ENCODE measurements around the gene ZC3H10. TPM values are rescaled to one million over a fixed set of nuclear protein-coding genes. Genes with fewer than 3 reads are reported as not detected.

The ZC3H10 gene
- total and polyA plus RNA-seq, 2 of the 13 experiments (the other 11 are each of a cell fraction or from before 2014, with no cell fraction given), result 0.70 to 2.3 TPM

DNA sequence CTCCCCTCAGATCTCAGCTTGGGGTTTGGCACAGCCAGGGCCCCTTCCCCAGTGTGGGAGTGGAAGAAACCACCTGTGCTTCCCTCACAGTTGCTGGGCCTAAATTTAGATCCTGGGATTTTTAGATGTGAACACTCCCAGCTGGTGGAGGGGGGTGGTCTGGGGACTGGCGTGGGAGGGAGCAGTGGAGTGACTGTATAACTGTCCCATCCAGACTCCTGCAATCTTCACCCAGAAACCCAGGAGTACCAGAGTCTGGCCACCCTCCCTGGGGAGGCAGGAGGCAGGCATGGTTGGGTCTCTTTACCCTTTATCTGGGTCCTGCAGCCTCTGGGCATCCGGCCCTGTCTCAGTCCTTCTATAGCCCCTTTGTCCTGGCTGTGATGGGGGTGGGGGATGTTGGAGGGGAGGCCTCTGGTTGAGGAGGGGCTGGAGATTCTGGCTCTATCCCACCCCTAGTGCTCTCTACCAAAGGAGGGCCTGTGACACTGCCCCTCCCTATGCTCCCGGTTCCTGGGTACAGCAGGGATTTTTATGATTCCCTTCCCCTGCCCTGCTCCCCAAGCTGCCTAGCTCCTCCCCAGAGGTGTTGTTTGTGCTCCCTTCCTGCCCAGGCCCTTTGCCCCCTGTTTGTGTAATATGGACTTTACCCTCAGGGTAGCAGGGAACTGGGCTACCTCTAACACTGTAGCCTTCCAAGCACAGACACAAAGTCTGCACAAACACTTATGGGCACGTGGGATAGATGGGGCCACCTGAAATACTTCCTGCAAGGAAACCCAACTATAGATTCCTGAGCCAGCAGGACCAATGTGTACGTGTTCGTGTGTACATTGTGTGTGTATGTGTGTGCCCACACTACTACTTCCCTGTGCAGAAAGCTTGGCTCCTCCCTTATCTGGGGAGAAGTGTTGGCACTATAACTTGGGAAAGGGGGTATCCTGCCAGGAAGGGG, 36.4 kb upstream of the ZC3H10 start (continued):
- TF ChIP-seq BRF2 (CRISPR knock-in tag; IDR thresholded peaks at IDR 0.05) (no peak; the same call in 1 of the 2 replicates), PHF21A (CRISPR knock-in tag; IDR thresholded peaks at IDR 0.05) (peak; percentile 100), PTBP1 (IDR thresholded peaks at IDR 0.05; ENCODE audit: low read depth, low read length, poor library complexity, severe bottlenecking) (no peak), ATAD3A (CRISPR knock-in tag; IDR thresholded peaks at IDR 0.05) (no peak), PPARG (CRISPR knock-in tag; conservative IDR thresholded peaks at IDR 0.05) (peak; percentile 95), ZNF234 (CRISPR knock-in tag; conservative IDR thresholded peaks at IDR 0.05) (no peak), CEBPG (CRISPR knock-in tag; IDR thresholded peaks at IDR 0.05) (peak; percentile 93), SCMH1 (CRISPR knock-in tag; IDR thresholded peaks at IDR 0.05; ENCODE audit: borderline replicate concordance) (no peak), GATAD1 (CRISPR knock-in tag; IDR thresholded peaks at IDR 0.05) (peak; percentile 80), ZBTB8A (CRISPR knock-in tag; IDR thresholded peaks at IDR 0.05; ENCODE audit: borderline replicate concordance, low read depth) (no peak; the same call in 1 of the 2 replicates), AKAP8 (CRISPR knock-in tag; IDR thresholded peaks at IDR 0.05) (peak; percentile 90), CREM (IDR thresholded peaks at IDR 0.05) (peak; percentile 93), CREM (CRISPR knock-in tag; IDR thresholded peaks at IDR 0.05) (no peak), ZNF10 (CRISPR knock-in tag; IDR thresholded peaks at IDR 0.05; ENCODE audit: borderline replicate concordance, low read depth) (no peak), SALL2 (CRISPR knock-in tag; IDR thresholded peaks at IDR 0.05) (no peak; the same call in 1 of the 2 replicates), PREB (CRISPR knock-in tag; IDR thresholded peaks at IDR 0.05) (no peak), RBM39 (IDR thresholded peaks at IDR 0.05; ENCODE audit: low read depth, low read length, poor library complexity, severe bottlenecking) (peak; percentile 40), TFE3 (CRISPR knock-in tag; IDR thresholded peaks at IDR 0.05) (peak; percentile 94), MXD4 (CRISPR knock-in tag; IDR thresholded peaks at IDR 0.05) (peak; percentile 95), ATF5 (CRISPR knock-in tag; IDR thresholded peaks at IDR 0.05; ENCODE audit: low read depth) (0 out of 2 replicates have a peak, but pooled peaks have one; percentile 87), MAFG (CRISPR knock-in tag; IDR thresholded peaks at IDR 0.05) (no peak)
- TF ChIP-seq, protein P1, sequence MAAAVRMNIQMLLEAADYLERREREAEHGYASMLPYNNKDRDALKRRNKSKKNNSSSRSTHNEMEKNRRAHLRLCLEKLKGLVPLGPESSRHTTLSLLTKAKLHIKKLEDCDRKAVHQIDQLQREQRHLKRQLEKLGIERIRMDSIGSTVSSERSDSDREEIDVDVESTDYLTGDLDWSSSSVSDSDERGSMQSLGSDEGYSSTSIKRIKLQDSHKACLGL (CRISPR knock-in tag; IDR thresholded peaks at IDR 0.05), result no peak
- TF ChIP-seq, protein P2, sequence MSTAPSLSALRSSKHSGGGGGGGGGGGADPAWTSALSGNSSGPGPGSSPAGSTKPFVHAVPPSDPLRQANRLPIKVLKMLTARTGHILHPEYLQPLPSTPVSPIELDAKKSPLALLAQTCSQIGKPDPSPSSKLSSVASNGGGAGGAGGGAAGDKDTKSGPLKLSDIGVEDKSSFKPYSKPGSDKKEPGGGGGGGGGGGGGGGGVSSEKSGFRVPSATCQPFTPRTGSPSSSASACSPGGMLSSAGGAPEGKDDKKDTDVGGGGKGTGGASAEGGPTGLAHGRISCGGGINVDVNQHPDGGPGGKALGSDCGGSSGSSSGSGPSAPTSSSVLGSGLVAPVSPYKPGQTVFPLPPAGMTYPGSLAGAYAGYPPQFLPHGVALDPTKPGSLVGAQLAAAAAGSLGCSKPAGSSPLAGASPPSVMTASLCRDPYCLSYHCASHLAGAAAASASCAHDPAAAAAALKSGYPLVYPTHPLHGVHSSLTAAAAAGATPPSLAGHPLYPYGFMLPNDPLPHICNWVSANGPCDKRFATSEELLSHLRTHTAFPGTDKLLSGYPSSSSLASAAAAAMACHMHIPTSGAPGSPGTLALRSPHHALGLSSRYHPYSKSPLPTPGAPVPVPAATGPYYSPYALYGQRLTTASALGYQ (CRISPR knock-in tag; IDR thresholded peaks at IDR 0.05), result peak; percentile 92

All from HepG2 (cell line).